Gastroesophageal sphincter (tissue), 4 donors: ENCODE results near the gene ITLN2. TPM values are rescaled to one million over a fixed set of nuclear protein-coding genes. Genes with fewer than 3 reads are reported as not detected.

ENCODE experiments used
- ATAC-seq: fragments of 150-250 bp; one replicate; pipeline ENCODE4 v1.9.1; 2016; ENCODE audit warnings: mild to moderate bottlenecking, moderate library complexity
- H3K27ac ChIP-seq, 4 donors: fragments of 200-600 bp; sonication (generic) in 3 of 4; 1 replicate in 3 of 4; 2 replicates in 1 of 4; pipeline ENCODE4 v1.5.1; 2016 to 2019
- H3K27me3 ChIP-seq: fragments of 200-600 bp; sonication (generic); one replicate; pipeline ENCODE4 v1.5.1; 2019
- H3K36me3 ChIP-seq, 2 donors: fragments of 200-600 bp; sonication (generic); one replicate each; pipeline ENCODE4 v1.5.1; 2019; ENCODE audit warnings: control low read depth in 1 of 2
- H3K4me1 ChIP-seq, 3 donors: fragments of 200-600 bp; sonication (generic); 1 replicate in 2 of 3; 2 replicates in 1 of 3; pipeline ENCODE4 v1.5.1; 2016 to 2019; ENCODE audit warnings: control low read depth in 2 of 3
- H3K4me3 ChIP-seq, 2 donors: fragments of 200-600 bp; sonication (generic); one replicate each; pipeline ENCODE4 v1.5.1; 2019; ENCODE audit warnings: mild to moderate bottlenecking in 1 of 2, moderate library complexity in 1 of 2
- H3K9me3 ChIP-seq, 3 donors: fragments of 200-600 bp; sonication (generic); one replicate each; pipeline ENCODE4 v1.5.1; 2017 to 2019; ENCODE audit warnings: control low read depth in 2 of 3
- CTCF ChIP-seq, 4 experiments: fragments of 200-600 bp in 2 of 4; fragments of 450-650 bp in 2 of 4; sonication (generic) in 1 of 4; IDR thresholded peaks; one replicate each; pipeline ENCODE4 v1.5.1; 2017 to 2019; ENCODE audit warnings: antibody characterized with exemption in 4 of 4, mild to moderate bottlenecking in 2 of 4, moderate library complexity in 2 of 4
- EP300 ChIP-seq: sonication (generic); formaldehyde crosslinking; IDR thresholded peaks from one replicate; pipeline ENCODE4 v1.6.1; 2017; ENCODE audit warnings: antibody characterized with exemption, mild to moderate bottlenecking
- POLR2A ChIP-seq, 2 donors: fragments of 450-650 bp; IDR thresholded peaks; one replicate each; pipeline ENCODE4 v1.6.1; 2017; ENCODE audit warnings: antibody characterized with exemption in 2 of 2, mild to moderate bottlenecking in 2 of 2, moderate library complexity in 1 of 2
- POLR2AphosphoS5 ChIP-seq: sonication (generic); formaldehyde crosslinking; IDR thresholded peaks from one replicate; pipeline ENCODE4 v1.6.1; 2017; ENCODE audit warnings: antibody characterized with exemption
- WGBS, 2 donors: methylation state at CpG; one replicate each; pipeline ENCODE4 v1.1.5; 2018; ENCODE audit warnings: low coverage in 1 of 2; 5-methylcytosine and 5-hydroxymethylcytosine counted together
- total RNA-seq, 4 donors: library from RNA; depleted of rRNA; stranded (reverse); fragments of >200 nt; gene quantifications; one replicate each; pipeline ENCODE4 v1.1.0, GENCODE V29; 2016

The ITLN2 gene
- total RNA-seq, 4 donors from 2014 or later = not detected

- H3K27me3 ChIP-seq = peaks cover 51% of the 10 kb centered on the region
- no peaks in the 10 kb centered on the region for H3K4me1 ChIP-seq
- H3K9me3 ChIP-seq = no peaks in the 10 kb centered on the region
- no peak overlapping the region for H3K27ac ChIP-seq
- H3K4me3 ChIP-seq = no peak overlapping the region
- 42% methylated on average over 3 of the region's 3 CpGs; no CpG with 5 or more reads in 1 of the 2 donors for WGBS, 2 donors
- no peak for TF ChIP-seq EP300
- TF ChIP-seq POLR2AphosphoS5 = no peak
- no peak for TF ChIP-seq POLR2A (IDR thresholded peaks at IDR 0.05)
- no peaks in the 10 kb centered on the region for H3K36me3 ChIP-seq
- no peak for ATAC-seq
Measured at GRCh38 chr1:160972939-160973338, 18.3 kb upstream of the ITLN2 start.

- no peak overlapping the region for H3K4me3 ChIP-seq
- no peaks in the 10 kb centered on the region for H3K9me3 ChIP-seq
- no peak for TF ChIP-seq POLR2AphosphoS5
- TF ChIP-seq POLR2A (IDR thresholded peaks at IDR 0.05) = no peak
- no peak for TF ChIP-seq EP300
- TF ChIP-seq CTCF (IDR thresholded peaks at IDR 0.05) = no peak
- WGBS, 2 donors = 19 to 23% methylated on average over 6 of the region's 6 CpGs
- no peaks in the 10 kb centered on the region for H3K36me3 ChIP-seq
- ATAC-seq = no peak
- H3K27me3 ChIP-seq = peaks cover 38% of the 10 kb centered on the region
- no peaks in the 10 kb centered on the region for H3K4me1 ChIP-seq
- no peak overlapping the region for H3K27ac ChIP-seq
Measured at GRCh38 chr1:160971618-160972056, 17.0 kb upstream of the ITLN2 start.

- WGBS, 2 donors = 28 to 45% methylated on average over 3 to 4 of the region's 4 CpGs
Measured at GRCh38 chr1:160963521-160963920, 8.9 kb upstream of the ITLN2 start.

GRCh38 chr1:160961419-160961818 is 6.8 kb upstream of the ITLN2 start:
- H3K4me3 ChIP-seq = no peak overlapping the region
- ATAC-seq = no peak
- TF ChIP-seq CTCF (IDR thresholded peaks at IDR 0.05) (no peak), POLR2A (IDR thresholded peaks at IDR 0.05) (no peak), EP300 (no peak), POLR2AphosphoS5 (no peak)
- H3K27me3 ChIP-seq = peaks cover 6% of the 10 kb centered on the region
- no peaks in the 10 kb centered on the region for H3K4me1 ChIP-seq
- H3K27ac ChIP-seq = no peak overlapping the region
- no peaks in the 10 kb centered on the region for H3K9me3 ChIP-seq
- H3K36me3 ChIP-seq = no peaks in the 10 kb centered on the region
- 14 to 23% methylated on average over 1 of the region's 1 CpG for WGBS, 2 donors

More at GRCh38 chr1:160963521-160963920, 8.9 kb upstream of the ITLN2 start:
- H3K27ac ChIP-seq = no peak overlapping the region
- H3K9me3 ChIP-seq = no peaks in the 10 kb centered on the region
- H3K36me3 ChIP-seq = no peaks in the 10 kb centered on the region
- TF ChIP-seq CTCF (IDR thresholded peaks at IDR 0.05) (no peak), POLR2A (IDR thresholded peaks at IDR 0.05) (no peak), POLR2AphosphoS5 (no peak), EP300 (no peak)
- ATAC-seq = no peak
- H3K4me3 ChIP-seq = no peak overlapping the region
- H3K27me3 ChIP-seq = peaks cover 2% of the 10 kb centered on the region
- H3K4me1 ChIP-seq = no peaks in the 10 kb centered on the region

- Histone ChIP-seq H3K9me3 (no peaks in the 10 kb centered on the region), H3K36me3 (no peaks in the 10 kb centered on the region), H3K4me1 (no peaks in the 10 kb centered on the region), H3K4me3 (no peak overlapping the region), H3K27ac (no peak overlapping the region), H3K27me3 (peaks cover 10% of the 10 kb centered on the region)
- TF ChIP-seq POLR2A (IDR thresholded peaks at IDR 0.05) (no peak), POLR2AphosphoS5 (no peak), CTCF (IDR thresholded peaks at IDR 0.05) (no peak), EP300 (no peak)
- WGBS, 2 donors = 53 to 77% methylated on average over 3 to 4 of the region's 4 CpGs
- ATAC-seq = no peak
Measured at GRCh38 chr1:160956966-160957365, 2.4 kb upstream of the ITLN2 start.
